GM12864 (cell line): Measurements from ENCODE around the gene RALGAPA2.

Source experiments
- DNase-seq: peaks from one replicate; pipeline ENCODE4 v3.0.0-alpha.2; 2011; ENCODE audit warnings: low read depth
- H3K4me3 ChIP-seq: 2 replicates; pipeline ENCODE4 v1.5.1; 2011; ENCODE audit warnings: mild to moderate bottlenecking, low read depth, low read length, control low read depth
- CTCF ChIP-seq: IDR thresholded peaks from 2 replicates; pipeline ENCODE4 v1.5.1; 2011; ENCODE audit warnings: low read depth, mild to moderate bottlenecking, moderate library complexity, low read length, control low read depth, inconsistent platforms; ENCODE audit errors: missing control alignments

RALGAPA2 gene

GRCh38 chr20:20476504-20476903 lies 235.9 kb downstream of the RALGAPA2 start:
- H3K4me3 ChIP-seq = no peak overlapping the region
- no peak for DNase-seq
- no peak for TF ChIP-seq CTCF

- no peak overlapping the region for H3K4me3 ChIP-seq
- no peak for DNase-seq
- no peak for TF ChIP-seq CTCF
Measured at GRCh38 chr20:20473657-20474056, 238.8 kb downstream of the RALGAPA2 start.

GRCh38 chr20:20472684-20473274 lies 239.7 kb downstream of the RALGAPA2 start:
- no peak for TF ChIP-seq CTCF
- no peak for DNase-seq
- H3K4me3 ChIP-seq = no peak overlapping the region

GRCh38 chr20:20466341-20466879 lies 246.0 kb downstream of the RALGAPA2 start:
- no peak overlapping the region for H3K4me3 ChIP-seq
- DNase-seq = peak; percentile 64
- no peak for TF ChIP-seq CTCF

- no peak overlapping the region for H3K4me3 ChIP-seq
- no peak for DNase-seq
- peak; percentile 34 for TF ChIP-seq CTCF
Measured at GRCh38 chr20:20465252-20465651, 247.2 kb downstream of the RALGAPA2 start.

- TF ChIP-seq CTCF = no peak
- peak; percentile 42 for DNase-seq
- H3K4me3 ChIP-seq = no peak overlapping the region; the same call in 1 of the 2 replicates
Measured at GRCh38 chr20:20463933-20464374, 248.5 kb downstream of the RALGAPA2 start.

GRCh38 chr20:20462185-20462584 lies 250.3 kb downstream of the RALGAPA2 start:
- no peak for TF ChIP-seq CTCF
- DNase-seq = no peak

More at GRCh38 chr20:20462185-20462584, 250.3 kb downstream of the RALGAPA2 start:
- H3K4me3 ChIP-seq = no peak overlapping the region
